ENCODE measurements around the gene CHIT1.

GRCh38 chr1:203186446-203187303, 42.8 kb downstream of the CHIT1 start, which contains the start of gene CHI3L1:
- TF ChIP-seq CTCF (IDR thresholded peaks at IDR 0.05) (no peak), POLR2A (IDR thresholded peaks at IDR 0.05) (no peak)

Data from tibial nerve (tissue), 3 donors.